ENCODE results near the gene FBXO38.

DNA sequence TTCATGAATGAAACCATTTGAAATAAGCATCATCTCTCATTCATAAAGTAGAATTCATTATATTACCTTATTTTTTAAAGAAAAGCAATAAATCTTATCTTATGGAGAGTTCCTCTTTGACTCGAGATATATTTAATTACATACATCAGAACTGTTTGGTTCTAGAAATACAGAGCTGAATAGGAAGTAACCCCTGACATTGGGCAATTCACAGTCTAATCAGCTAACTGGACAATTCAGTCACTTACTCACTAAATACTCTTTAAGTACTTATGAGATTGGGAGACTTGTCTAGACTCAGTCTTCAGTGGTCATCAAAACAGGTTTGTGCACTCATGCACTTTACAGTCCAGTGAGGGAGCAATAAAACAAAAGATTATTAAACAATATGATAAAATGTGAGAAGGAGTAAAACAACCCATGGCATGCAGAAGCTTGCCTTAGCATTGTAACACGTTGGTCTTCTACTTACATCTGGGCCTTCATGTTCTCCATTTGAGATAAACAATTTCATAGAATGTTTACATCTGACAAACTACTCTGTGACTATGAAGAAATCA lies 11.5 kb upstream of the FBXO38 start:
- TF ChIP-seq, protein P1, sequence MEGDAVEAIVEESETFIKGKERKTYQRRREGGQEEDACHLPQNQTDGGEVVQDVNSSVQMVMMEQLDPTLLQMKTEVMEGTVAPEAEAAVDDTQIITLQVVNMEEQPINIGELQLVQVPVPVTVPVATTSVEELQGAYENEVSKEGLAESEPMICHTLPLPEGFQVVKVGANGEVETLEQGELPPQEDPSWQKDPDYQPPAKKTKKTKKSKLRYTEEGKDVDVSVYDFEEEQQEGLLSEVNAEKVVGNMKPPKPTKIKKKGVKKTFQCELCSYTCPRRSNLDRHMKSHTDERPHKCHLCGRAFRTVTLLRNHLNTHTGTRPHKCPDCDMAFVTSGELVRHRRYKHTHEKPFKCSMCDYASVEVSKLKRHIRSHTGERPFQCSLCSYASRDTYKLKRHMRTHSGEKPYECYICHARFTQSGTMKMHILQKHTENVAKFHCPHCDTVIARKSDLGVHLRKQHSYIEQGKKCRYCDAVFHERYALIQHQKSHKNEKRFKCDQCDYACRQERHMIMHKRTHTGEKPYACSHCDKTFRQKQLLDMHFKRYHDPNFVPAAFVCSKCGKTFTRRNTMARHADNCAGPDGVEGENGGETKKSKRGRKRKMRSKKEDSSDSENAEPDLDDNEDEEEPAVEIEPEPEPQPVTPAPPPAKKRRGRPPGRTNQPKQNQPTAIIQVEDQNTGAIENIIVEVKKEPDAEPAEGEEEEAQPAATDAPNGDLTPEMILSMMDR (IDR thresholded peaks at IDR 0.05): no peak
- no peak for TF ChIP-seq POLR2A (IDR thresholded peaks at IDR 0.05)

Measured in breast epithelium (tissue), 3 donors.